ENCODE results near the gene GTPBP3. TPM values are rescaled to one million over a fixed set of nuclear protein-coding genes. Genes with fewer than 3 reads are reported as not detected.
A peak's percentile ranks its signal among the peaks of the same experiment; 100 is the strongest.

GTPBP3 gene
- total RNA-seq, 2 experiments from 2014 or later: 21.2 to 24.0 TPM

- intact Hi-C loops (cut with DNase I, micrococcal nuclease): loop anchor here (1.0 to 5.0 kb wide), 3 partner anchors 25 to 42 kb away; partner anchors contain the start of gene DDA1 (in 1 of the 2)
- peak; percentile 89 to 98 (median 96) for DNase-seq
- Histone ChIP-seq H3K9me3 (ENCODE audit: control insufficient read depth in 1 of 2, insufficient read depth in 1 of 2, low read length in 2 of 2) (no peaks in the 10 kb centered on the region), H3K27ac (ENCODE audit: low read depth in 1 of 2, low read length in 2 of 2) (peak within 1 kb of the TSS in 1 of 2 donors; percentile 19), H3K4me1 (ENCODE audit: insufficient read depth, low read length) (peaks cover 60% of the 10 kb centered on the region), H3K36me3 (ENCODE audit: insufficient read depth, low read length) (peaks cover 2% of the 10 kb centered on the region), H3K27me3 (ENCODE audit: control insufficient read depth in 1 of 2, insufficient read depth in 2 of 2, low read length in 2 of 2) (no peaks in the 10 kb centered on the region), H3K4me3 (ENCODE audit: low read length) (peak within 1 kb of the TSS; percentile 58)
- peaks cover 40% of the 10 kb centered on the region for H3K4me1 Mint-ChIP-seq (ENCODE audit: low read depth)
- TF ChIP-seq, protein P1, sequence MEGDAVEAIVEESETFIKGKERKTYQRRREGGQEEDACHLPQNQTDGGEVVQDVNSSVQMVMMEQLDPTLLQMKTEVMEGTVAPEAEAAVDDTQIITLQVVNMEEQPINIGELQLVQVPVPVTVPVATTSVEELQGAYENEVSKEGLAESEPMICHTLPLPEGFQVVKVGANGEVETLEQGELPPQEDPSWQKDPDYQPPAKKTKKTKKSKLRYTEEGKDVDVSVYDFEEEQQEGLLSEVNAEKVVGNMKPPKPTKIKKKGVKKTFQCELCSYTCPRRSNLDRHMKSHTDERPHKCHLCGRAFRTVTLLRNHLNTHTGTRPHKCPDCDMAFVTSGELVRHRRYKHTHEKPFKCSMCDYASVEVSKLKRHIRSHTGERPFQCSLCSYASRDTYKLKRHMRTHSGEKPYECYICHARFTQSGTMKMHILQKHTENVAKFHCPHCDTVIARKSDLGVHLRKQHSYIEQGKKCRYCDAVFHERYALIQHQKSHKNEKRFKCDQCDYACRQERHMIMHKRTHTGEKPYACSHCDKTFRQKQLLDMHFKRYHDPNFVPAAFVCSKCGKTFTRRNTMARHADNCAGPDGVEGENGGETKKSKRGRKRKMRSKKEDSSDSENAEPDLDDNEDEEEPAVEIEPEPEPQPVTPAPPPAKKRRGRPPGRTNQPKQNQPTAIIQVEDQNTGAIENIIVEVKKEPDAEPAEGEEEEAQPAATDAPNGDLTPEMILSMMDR (IDR thresholded peaks at IDR 0.05): no peak
- CTCF ChIA-PET: interaction anchor here (1.0 to 2.5 kb wide), 5 partner anchors 29 to 74 kb away, joined by 3 to 11 read pairs (median 6); partner anchors contain the start of gene MRPL34
- peak; percentile 56 for ATAC-seq (ENCODE audit: poor library complexity)
- peak within 1 kb of the TSS; percentile 84 for H3K27ac Mint-ChIP-seq
- peaks cover 16% of the 10 kb centered on the region for H3K36me3 Mint-ChIP-seq (ENCODE audit: low read depth)
- no peaks in the 10 kb centered on the region for H3K9me3 Mint-ChIP-seq
- POLR2A ChIA-PET: interaction anchor here (0.6 to 4.0 kb wide), 9 partner anchors 13 to 259 kb away, joined by 3 to 31 read pairs (median 7); partner anchors contain the start of genes ABHD8, DDA1, MRPL34 and MVB12A
- peak within 1 kb of the TSS; percentile 93 for H3K4me3 Mint-ChIP-seq
- no peaks in the 10 kb centered on the region for H3K27me3 Mint-ChIP-seq
Measured at GRCh38 chr19:17334414-17335409, 2.6 kb upstream of the GTPBP3 start, which contains the start of gene ANO8. ANO8 (minus strand) TSS chr19:17334855; CDS start chr19:17334670, 185 bp downstream.

DNA sequence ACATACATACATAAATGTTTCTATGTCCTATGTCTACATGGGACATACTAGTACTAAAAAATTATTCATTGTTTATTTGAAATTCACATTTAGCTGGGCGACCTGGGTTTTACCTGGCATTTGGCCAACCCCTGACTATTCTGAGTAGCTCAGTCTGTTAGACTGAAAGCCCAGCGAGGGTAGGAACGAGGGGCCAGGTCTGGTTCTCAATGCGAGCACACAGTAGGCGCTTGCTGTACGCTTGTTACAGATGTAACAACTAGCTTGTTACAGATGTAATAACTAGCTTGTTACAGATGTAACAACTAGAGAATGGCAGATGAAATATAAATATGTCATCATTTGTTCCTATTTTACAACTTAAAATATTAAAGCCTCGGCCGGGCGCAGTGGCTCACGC lies 1.8 kb upstream of the GTPBP3 start:
- CTCF ChIA-PET: interaction anchor here (1.5 to 2.5 kb wide), 3 partner anchors 30 to 75 kb away, joined by 3 to 8 read pairs (median 6); partner anchors contain the start of gene MRPL34

More for the DNA sequence above, 1.8 kb upstream of the GTPBP3 start:
- Histone ChIP-seq H3K36me3 (ENCODE audit: insufficient read depth, low read length) (peaks cover 2% of the 10 kb centered on the region), H3K4me1 (ENCODE audit: insufficient read depth, low read length) (peaks cover 54% of the 10 kb centered on the region), H3K9me3 (ENCODE audit: control insufficient read depth in 1 of 2, insufficient read depth in 1 of 2, low read length in 2 of 2) (no peaks in the 10 kb centered on the region), H3K27me3 (ENCODE audit: control insufficient read depth in 1 of 2, insufficient read depth in 2 of 2, low read length in 2 of 2) (no peaks in the 10 kb centered on the region), H3K27ac (ENCODE audit: low read depth in 1 of 2, low read length in 2 of 2) (no peak overlapping the region), H3K4me3 (ENCODE audit: low read length) (no peak overlapping the region)
- intact Hi-C loops (cut with DNase I, micrococcal nuclease): loop anchor here (2.0 to 5.0 kb wide), 2 partner anchors 43 kb away; no protein-coding TSS in a partner anchor
- DNase-seq (peak in 1 of 14 experiments; percentile 26), ATAC-seq (ENCODE audit: poor library complexity) (no peak)
- POLR2A ChIA-PET: interaction anchor here (0.6 to 4.0 kb wide), 6 partner anchors 27 to 260 kb away, joined by 4 to 31 read pairs (median 11); partner anchors contain the start of genes ABHD8, DDA1, MRPL34 and MVB12A
- Mint-ChIP-seq H3K9me3 (no peaks in the 10 kb centered on the region), H3K27ac (peak overlapping the region; percentile 14), H3K27me3 (no peaks in the 10 kb centered on the region), H3K4me1 (ENCODE audit: low read depth) (peaks cover 36% of the 10 kb centered on the region), H3K4me3 (peak overlapping the region; percentile 93), H3K36me3 (ENCODE audit: low read depth) (peaks cover 16% of the 10 kb centered on the region)
- TF ChIP-seq, protein P1 (IDR thresholded peaks at IDR 0.05): no peak
